ENCODE results near the gene STON1. TPM values are rescaled to one million over a fixed set of nuclear protein-coding genes. Genes with fewer than 3 reads are reported as not detected.
A peak's percentile ranks its signal among the peaks of the same experiment; 100 is the strongest.

STON1 gene
- total RNA-seq, 2 donors from 2014 or later = 15.0 to 19.5 TPM

GRCh38 chr2:48545244-48545643 is 15.3 kb downstream of the STON1 start:
- no peaks in the 10 kb centered on the region for H3K36me3 Mint-ChIP-seq (ENCODE audit: low read depth)
- TF ChIP-seq, protein P1, sequence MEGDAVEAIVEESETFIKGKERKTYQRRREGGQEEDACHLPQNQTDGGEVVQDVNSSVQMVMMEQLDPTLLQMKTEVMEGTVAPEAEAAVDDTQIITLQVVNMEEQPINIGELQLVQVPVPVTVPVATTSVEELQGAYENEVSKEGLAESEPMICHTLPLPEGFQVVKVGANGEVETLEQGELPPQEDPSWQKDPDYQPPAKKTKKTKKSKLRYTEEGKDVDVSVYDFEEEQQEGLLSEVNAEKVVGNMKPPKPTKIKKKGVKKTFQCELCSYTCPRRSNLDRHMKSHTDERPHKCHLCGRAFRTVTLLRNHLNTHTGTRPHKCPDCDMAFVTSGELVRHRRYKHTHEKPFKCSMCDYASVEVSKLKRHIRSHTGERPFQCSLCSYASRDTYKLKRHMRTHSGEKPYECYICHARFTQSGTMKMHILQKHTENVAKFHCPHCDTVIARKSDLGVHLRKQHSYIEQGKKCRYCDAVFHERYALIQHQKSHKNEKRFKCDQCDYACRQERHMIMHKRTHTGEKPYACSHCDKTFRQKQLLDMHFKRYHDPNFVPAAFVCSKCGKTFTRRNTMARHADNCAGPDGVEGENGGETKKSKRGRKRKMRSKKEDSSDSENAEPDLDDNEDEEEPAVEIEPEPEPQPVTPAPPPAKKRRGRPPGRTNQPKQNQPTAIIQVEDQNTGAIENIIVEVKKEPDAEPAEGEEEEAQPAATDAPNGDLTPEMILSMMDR (conservative IDR thresholded peaks at IDR 0.05) = peak; percentile 58
- H3K9me3 ChIP-seq (ENCODE audit: control insufficient read depth, low read length) = no peaks in the 10 kb centered on the region
- DNase-seq = peak; percentile 77
- H3K4me3 Mint-ChIP-seq = no peak overlapping the region
- H3K4me1 ChIP-seq (ENCODE audit: control insufficient read depth, insufficient read depth, low read length) = peaks cover 12% of the 10 kb centered on the region
- no peak overlapping the region for H3K9ac ChIP-seq (ENCODE audit: extremely low read depth, low read length, poor library complexity, severe bottlenecking)
- H3K36me3 ChIP-seq (ENCODE audit: control insufficient read depth, insufficient read depth, low read length) = no peaks in the 10 kb centered on the region
- H3K27ac ChIP-seq (ENCODE audit: low read depth, low read length) = no peak overlapping the region
- peaks cover 31% of the 10 kb centered on the region for H3K4me1 Mint-ChIP-seq
- H3K9me3 Mint-ChIP-seq = no peaks in the 10 kb centered on the region
- H3K4me3 ChIP-seq (ENCODE audit: low read length) = no peak overlapping the region
- H3K27me3 ChIP-seq (ENCODE audit: control insufficient read depth, insufficient read depth, low read length, poor library complexity, severe bottlenecking) = no peaks in the 10 kb centered on the region
- 91 to 96% methylated on average over 4 to 10 of the region's 10 CpGs for WGBS, 2 experiments (ENCODE audit: insufficient coverage in 1 of 2, insufficient read length in 1 of 2)
- H3K27ac Mint-ChIP-seq = peak overlapping the region; percentile 5
- no peaks in the 10 kb centered on the region for H3K27me3 Mint-ChIP-seq (ENCODE audit: insufficient read depth)

- Histone ChIP-seq H3K4me1 (ENCODE audit: control insufficient read depth, insufficient read depth, low read length) (peaks cover 7% of the 10 kb centered on the region), H3K27ac (ENCODE audit: low read depth, low read length) (peak overlapping the region; percentile 70), H3K9ac (ENCODE audit: extremely low read depth, low read length, poor library complexity, severe bottlenecking) (no peak overlapping the region), H3K4me3 (ENCODE audit: low read length) (no peak overlapping the region), H3K27me3 (ENCODE audit: control insufficient read depth, insufficient read depth, low read length, poor library complexity, severe bottlenecking) (no peaks in the 10 kb centered on the region), H3K36me3 (ENCODE audit: control insufficient read depth, insufficient read depth, low read length) (no peaks in the 10 kb centered on the region), H3K9me3 (ENCODE audit: control insufficient read depth, low read length) (no peaks in the 10 kb centered on the region)
- Mint-ChIP-seq H3K4me1 (peaks cover 18% of the 10 kb centered on the region), H3K27ac (no peak overlapping the region), H3K4me3 (no peak overlapping the region), H3K9me3 (peaks cover 3% of the 10 kb centered on the region), H3K36me3 (ENCODE audit: low read depth) (peaks cover 3% of the 10 kb centered on the region), H3K27me3 (ENCODE audit: insufficient read depth) (no peaks in the 10 kb centered on the region)
- TF ChIP-seq, protein P1 (conservative IDR thresholded peaks at IDR 0.05) = no peak
- 82 to 91% methylated on average over 5 of the region's 5 CpGs for WGBS, 2 experiments (ENCODE audit: insufficient coverage in 1 of 2, insufficient read length in 1 of 2)
- DNase-seq = no peak
Measured at GRCh38 chr2:48548840-48549239, 18.9 kb downstream of the STON1 start.

DNA sequence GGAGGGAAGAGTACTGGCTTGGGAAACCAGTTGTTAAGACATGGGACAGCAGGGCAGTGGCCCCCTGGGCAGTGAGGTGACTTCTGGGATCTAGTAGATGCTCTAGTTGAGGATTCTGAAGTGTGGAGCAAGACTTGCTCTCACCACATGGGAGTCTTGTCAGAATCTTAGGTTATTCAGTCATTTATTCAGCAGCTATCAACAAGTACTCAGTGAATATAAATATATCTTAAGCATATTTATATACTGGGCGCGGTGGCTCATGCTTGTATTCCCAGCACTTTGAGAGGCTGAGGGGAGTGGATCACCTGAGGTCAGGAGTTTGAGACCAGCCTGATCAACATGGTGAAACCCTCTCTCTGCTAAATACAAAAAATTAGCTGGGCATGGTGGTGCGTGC is 20.0 kb downstream of the STON1 start:
- Mint-ChIP-seq H3K36me3 (ENCODE audit: low read depth) (peaks cover 3% of the 10 kb centered on the region), H3K27me3 (ENCODE audit: insufficient read depth) (no peaks in the 10 kb centered on the region), H3K4me1 (peaks cover 18% of the 10 kb centered on the region), H3K27ac (no peak overlapping the region), H3K4me3 (no peak overlapping the region), H3K9me3 (peaks cover 3% of the 10 kb centered on the region)
- 98% methylated on average over 3 of the region's 3 CpGs; no CpG with 5 or more reads in 1 of the 2 experiments for WGBS, 2 experiments (ENCODE audit: insufficient coverage in 1 of 2, insufficient read length in 1 of 2)
- Histone ChIP-seq H3K27me3 (ENCODE audit: control insufficient read depth, insufficient read depth, low read length, poor library complexity, severe bottlenecking) (no peaks in the 10 kb centered on the region), H3K9ac (ENCODE audit: extremely low read depth, low read length, poor library complexity, severe bottlenecking) (no peak overlapping the region), H3K9me3 (ENCODE audit: control insufficient read depth, low read length) (no peaks in the 10 kb centered on the region), H3K27ac (ENCODE audit: low read depth, low read length) (no peak overlapping the region), H3K4me1 (ENCODE audit: control insufficient read depth, insufficient read depth, low read length) (peaks cover 7% of the 10 kb centered on the region), H3K4me3 (ENCODE audit: low read length) (no peak overlapping the region), H3K36me3 (ENCODE audit: control insufficient read depth, insufficient read depth, low read length) (no peaks in the 10 kb centered on the region)
- TF ChIP-seq, protein P1 (conservative IDR thresholded peaks at IDR 0.05) = no peak
- no peak for DNase-seq
